Mesenteric fat pad (tissue), 1 donor: ENCODE data around the gene SRGN. TPM values are rescaled to one million over a fixed set of nuclear protein-coding genes. Genes with fewer than 3 reads are reported as not detected.
"Not testable (repeated sequence)": the region's sequence is repeated elsewhere in the genome, so short reads cannot be mapped to it uniquely, and the experiment has no call there.

Experiments used
- DNase-seq: peaks from one replicate; pipeline ENCODE4 v3.0.0-alpha.2; 2020; ENCODE audit warnings: low spot score
- total RNA-seq: library from RNA; stranded (reverse); fragmentation: NEBNext Ultra II Directional; extraction: Animal tissue kit (Norgen Biotek cat#: 25700); gene quantifications from one replicate; pipeline ENCODE4 v1.2.1, GENCODE V29; 2021
- donor health status: DM: yes; HTN: yes; CAD: no.

Gene SRGN
- total RNA-seq, 1 donor from 2014 or later, result 404 TPM

- DNase-seq, result no peak
Measured at GRCh38 chr10:69125554-69125953, 37.7 kb downstream of the SRGN start.

GRCh38 chr10:69130251-69130650 lies 42.3 kb downstream of the SRGN start:
- DNase-seq, result no peak

GRCh38 chr10:69139961-69140360 lies 52.1 kb downstream of the SRGN start:
- no peak for DNase-seq

GRCh38 chr10:69141304-69141703 lies 53.4 kb downstream of the SRGN start:
- no peak for DNase-seq

- DNase-seq, result not testable (repeated sequence)
Measured at GRCh38 chr10:69142074-69142473, 54.2 kb downstream of the SRGN start.

GRCh38 chr10:69142983-69143382 lies 55.1 kb downstream of the SRGN start:
- no peak for DNase-seq

GRCh38 chr10:69145329-69145728 lies 57.4 kb downstream of the SRGN start:
- no peak for DNase-seq

GRCh38 chr10:69145864-69146263 lies 58.0 kb downstream of the SRGN start:
- DNase-seq, result no peak

GRCh38 chr10:69146759-69147158 lies 58.9 kb downstream of the SRGN start:
- no peak for DNase-seq

GRCh38 chr10:69151984-69152383 lies 64.1 kb downstream of the SRGN start:
- no peak for DNase-seq

GRCh38 chr10:69153227-69153626 lies 65.3 kb downstream of the SRGN start:
- no peak for DNase-seq

Other genes starting within 250 kb of the SRGN start
- 33.3 TPM for gene DDX50, start 186.8 kb upstream of the SRGN start, total RNA-seq
- 110 TPM for gene DDX21, start 131.9 kb upstream of the SRGN start, total RNA-seq
- gene KIFBP, start 99.3 kb upstream of the SRGN start, total RNA-seq, result 34.7 TPM
- gene VPS26A, start 36.1 kb downstream of the SRGN start, total RNA-seq, result 63.0 TPM
- gene SUPV3L1, start 92.1 kb downstream of the SRGN start, total RNA-seq, result 27.0 TPM
- gene HKDC1, start 132.2 kb downstream of the SRGN start, total RNA-seq, result 0.10 TPM
- 109 TPM for gene HK1, start 190.4 kb downstream of the SRGN start, total RNA-seq